Left ventricle myocardium inferior (tissue), 1 donor: ENCODE results near the gene LILRB2. TPM values are rescaled to one million over a fixed set of nuclear protein-coding genes. Genes with fewer than 3 reads are reported as not detected.

Source experiments
- DNase-seq: peaks from one replicate; pipeline ENCODE4 v3.0.0-alpha.2; 2020
- H3K27ac ChIP-seq: fragments of 200-600 bp; replicated peaks from 2 replicates; pipeline ENCODE4 v1.8.0; 2021
- H3K27me3 ChIP-seq: fragments of 200-600 bp; 2 replicates; pipeline ENCODE4 v1.8.0; 2021; ENCODE audit warnings: low read depth
- H3K36me3 ChIP-seq: fragments of 200-600 bp; 2 replicates; pipeline ENCODE4 v1.8.0; 2021
- H3K4me1 ChIP-seq: fragments of 200-600 bp; 2 replicates; pipeline ENCODE4 v1.8.0; 2021
- H3K4me3 ChIP-seq: fragments of 200-600 bp; 2 replicates; pipeline ENCODE4 v1.8.0; 2021; ENCODE audit warnings: mild to moderate bottlenecking, moderate library complexity
- H3K9me3 ChIP-seq: fragments of 200-600 bp; replicated peaks from 2 replicates; pipeline ENCODE4 v1.8.0; 2021
- CTCF ChIP-seq: fragments of 200-600 bp; IDR thresholded peaks from 2 replicates; pipeline ENCODE4 v1.8.0; 2021; ENCODE audit warnings: antibody characterized with exemption, mild to moderate bottlenecking, borderline replicate concordance
- intact Hi-C: fragments of 100-400 bp; cut with micrococcal nuclease; formaldehyde crosslinking; loops from one replicate; pipeline ENCODE4 v1.11.0; 2022
- total RNA-seq: library from RNA; stranded (reverse); fragmentation: NEBNext Ultra II Directional; extraction: Animal tissue kit (Norgen Biotek cat#: 25700); gene quantifications from one replicate; pipeline ENCODE4 v1.2.1, GENCODE V29; 2021
- donor health status: DM: no; HTN: yes; CAD: no; lungs with severe emphysema.

LILRB2 gene
- total RNA-seq, 1 donor from 2014 or later, result 1.7 TPM

DNA sequence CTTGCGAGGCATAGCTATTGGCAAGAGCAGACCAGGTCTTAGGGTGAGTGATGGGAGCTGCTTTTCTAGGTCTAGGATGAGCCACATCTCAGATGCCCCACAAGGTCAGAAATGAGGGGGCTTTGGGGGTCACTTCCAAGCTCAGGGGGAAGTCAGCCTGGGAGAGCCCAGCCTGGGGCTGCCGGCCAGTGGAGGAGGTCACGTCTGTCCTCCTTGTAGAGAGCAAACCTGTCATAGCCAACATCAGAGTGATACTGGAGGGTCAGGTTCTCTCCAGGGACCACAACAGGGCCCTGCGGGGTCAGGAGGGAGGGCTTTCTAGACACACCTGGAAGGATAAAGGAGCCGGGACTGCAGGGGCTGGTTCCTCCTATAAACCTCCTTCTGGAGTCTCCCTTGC, 29.6 kb upstream of the LILRB2 start:
- Histone ChIP-seq H3K36me3 (no peaks in the 10 kb centered on the region), H3K4me1 (no peaks in the 10 kb centered on the region), H3K27me3 (peaks cover 82% of the 10 kb centered on the region), H3K9me3 (no peaks in the 10 kb centered on the region), H3K4me3 (no peak overlapping the region), H3K27ac (no peak overlapping the region)
- no peak for TF ChIP-seq CTCF
- intact Hi-C loops, result no loop called here
- DNase-seq, result no peak

DNA sequence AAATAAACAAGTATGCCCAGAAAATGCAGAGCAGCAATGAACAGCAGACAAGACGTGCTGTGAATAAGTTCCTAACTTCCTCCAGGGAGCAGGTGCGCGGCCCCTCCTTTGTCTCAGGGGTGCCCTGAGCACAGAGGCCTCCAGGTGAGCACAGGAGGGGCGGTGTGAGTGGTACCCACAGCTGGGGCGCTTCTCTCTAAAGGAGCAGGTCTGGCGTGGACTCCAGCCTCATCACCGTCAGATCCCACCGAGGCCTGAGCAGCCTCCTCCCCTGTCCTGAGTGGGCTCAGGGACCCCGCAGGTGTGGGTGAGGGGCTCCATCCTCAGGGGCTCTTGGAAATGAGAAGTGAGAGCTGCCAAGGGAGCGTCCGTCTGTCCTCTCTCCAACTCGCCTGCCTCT, 28.9 kb upstream of the LILRB2 start:
- Histone ChIP-seq H3K9me3 (no peaks in the 10 kb centered on the region), H3K27ac (no peak overlapping the region), H3K36me3 (no peaks in the 10 kb centered on the region), H3K4me1 (no peaks in the 10 kb centered on the region), H3K27me3 (peaks cover 82% of the 10 kb centered on the region), H3K4me3 (no peak overlapping the region)
- DNase-seq, result no peak
- TF ChIP-seq CTCF, result no peak
- intact Hi-C loops, result no loop called here

- no peak for DNase-seq
- H3K9me3 ChIP-seq, result no peaks in the 10 kb centered on the region
- H3K36me3 ChIP-seq, result no peaks in the 10 kb centered on the region
- no peaks in the 10 kb centered on the region for H3K4me1 ChIP-seq
- intact Hi-C loops, result no loop called here
- no peak overlapping the region for H3K4me3 ChIP-seq
- no peak for TF ChIP-seq CTCF
- no peak overlapping the region for H3K27ac ChIP-seq
- H3K27me3 ChIP-seq, result peaks cover 59% of the 10 kb centered on the region
Observed at GRCh38 chr19:54307389-54308020, 26.6 kb upstream of the LILRB2 start.

- H3K27me3 ChIP-seq, result peaks cover 39% of the 10 kb centered on the region
- no peaks in the 10 kb centered on the region for H3K9me3 ChIP-seq
- intact Hi-C loops, result no loop called here
- H3K4me1 ChIP-seq, result no peaks in the 10 kb centered on the region
- no peak for DNase-seq
- H3K27ac ChIP-seq, result no peak overlapping the region
- H3K4me3 ChIP-seq, result no peak overlapping the region
- TF ChIP-seq CTCF, result no peak
- H3K36me3 ChIP-seq, result no peaks in the 10 kb centered on the region
Observed at GRCh38 chr19:54305141-54305540, 24.2 kb upstream of the LILRB2 start.

DNA sequence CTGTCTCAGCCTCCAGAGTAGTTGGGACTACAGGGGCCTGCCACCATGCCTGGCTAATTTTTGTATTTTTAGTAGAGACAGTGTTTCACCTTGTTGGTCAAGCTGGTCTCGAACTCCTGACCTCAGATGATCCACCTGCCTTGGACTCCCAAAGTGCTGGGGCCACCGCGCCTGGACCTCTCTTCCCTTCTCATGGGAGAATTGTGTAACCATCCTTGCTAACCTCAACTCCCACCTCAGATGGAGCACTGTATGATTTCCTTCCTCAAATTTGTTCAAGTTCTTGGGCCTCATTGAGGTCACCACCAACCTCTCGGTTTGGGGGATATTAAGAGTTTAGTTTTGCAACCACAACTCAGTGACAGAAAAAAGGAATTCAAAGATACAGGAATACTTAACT, 21.3 kb upstream of the LILRB2 start:
- Histone ChIP-seq H3K9me3 (no peaks in the 10 kb centered on the region), H3K4me3 (no peak overlapping the region), H3K36me3 (no peaks in the 10 kb centered on the region), H3K27me3 (peaks cover 50% of the 10 kb centered on the region), H3K27ac (no peak overlapping the region), H3K4me1 (no peaks in the 10 kb centered on the region)
- intact Hi-C loops, result no loop called here
- DNase-seq, result no peak
- no peak for TF ChIP-seq CTCF
